Left ventricle myocardium inferior (tissue), 1 donor: Measurements from ENCODE around the gene DNAJB12. TPM values are rescaled to one million over a fixed set of nuclear protein-coding genes. Genes with fewer than 3 reads are reported as not detected.

Source experiments
- DNase-seq: peaks from one replicate; pipeline ENCODE4 v3.0.0-alpha.2; 2020
- H3K27ac ChIP-seq: fragments of 200-600 bp; replicated peaks from 2 replicates; pipeline ENCODE4 v1.8.0; 2021
- H3K27me3 ChIP-seq: fragments of 200-600 bp; 2 replicates; pipeline ENCODE4 v1.8.0; 2021; ENCODE audit warnings: low read depth
- H3K36me3 ChIP-seq: fragments of 200-600 bp; 2 replicates; pipeline ENCODE4 v1.8.0; 2021
- H3K4me1 ChIP-seq: fragments of 200-600 bp; 2 replicates; pipeline ENCODE4 v1.8.0; 2021
- H3K4me3 ChIP-seq: fragments of 200-600 bp; 2 replicates; pipeline ENCODE4 v1.8.0; 2021; ENCODE audit warnings: mild to moderate bottlenecking, moderate library complexity
- H3K9me3 ChIP-seq: fragments of 200-600 bp; replicated peaks from 2 replicates; pipeline ENCODE4 v1.8.0; 2021
- intact Hi-C: fragments of 100-400 bp; cut with micrococcal nuclease; formaldehyde crosslinking; loops from one replicate; pipeline ENCODE4 v1.11.0; 2022
- total RNA-seq: library from RNA; stranded (reverse); fragmentation: NEBNext Ultra II Directional; extraction: Animal tissue kit (Norgen Biotek cat#: 25700); gene quantifications from one replicate; pipeline ENCODE4 v1.2.1, GENCODE V29; 2021
- TF ChIP-seq, protein P1 (sequence below): fragments of 200-600 bp; IDR thresholded peaks from 2 replicates; pipeline ENCODE4 v1.8.0; 2021; ENCODE audit warnings: antibody characterized with exemption, mild to moderate bottlenecking, borderline replicate concordance
- donor health status: DM: no; HTN: yes; CAD: no; lungs with severe emphysema.

Gene DNAJB12
- total RNA-seq, 1 donor from 2014 or later = 25.6 TPM

- peak; percentile 21 for DNase-seq
- H3K4me1 ChIP-seq = peaks cover 91% of the 10 kb centered on the region
- H3K36me3 ChIP-seq = peaks cover 15% of the 10 kb centered on the region
- no peaks in the 10 kb centered on the region for H3K9me3 ChIP-seq
- H3K27ac ChIP-seq = peak overlapping the region; percentile 95
- no peak overlapping the region for H3K4me3 ChIP-seq
- TF ChIP-seq, protein P1, sequence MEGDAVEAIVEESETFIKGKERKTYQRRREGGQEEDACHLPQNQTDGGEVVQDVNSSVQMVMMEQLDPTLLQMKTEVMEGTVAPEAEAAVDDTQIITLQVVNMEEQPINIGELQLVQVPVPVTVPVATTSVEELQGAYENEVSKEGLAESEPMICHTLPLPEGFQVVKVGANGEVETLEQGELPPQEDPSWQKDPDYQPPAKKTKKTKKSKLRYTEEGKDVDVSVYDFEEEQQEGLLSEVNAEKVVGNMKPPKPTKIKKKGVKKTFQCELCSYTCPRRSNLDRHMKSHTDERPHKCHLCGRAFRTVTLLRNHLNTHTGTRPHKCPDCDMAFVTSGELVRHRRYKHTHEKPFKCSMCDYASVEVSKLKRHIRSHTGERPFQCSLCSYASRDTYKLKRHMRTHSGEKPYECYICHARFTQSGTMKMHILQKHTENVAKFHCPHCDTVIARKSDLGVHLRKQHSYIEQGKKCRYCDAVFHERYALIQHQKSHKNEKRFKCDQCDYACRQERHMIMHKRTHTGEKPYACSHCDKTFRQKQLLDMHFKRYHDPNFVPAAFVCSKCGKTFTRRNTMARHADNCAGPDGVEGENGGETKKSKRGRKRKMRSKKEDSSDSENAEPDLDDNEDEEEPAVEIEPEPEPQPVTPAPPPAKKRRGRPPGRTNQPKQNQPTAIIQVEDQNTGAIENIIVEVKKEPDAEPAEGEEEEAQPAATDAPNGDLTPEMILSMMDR = no peak
- H3K27me3 ChIP-seq = no peaks in the 10 kb centered on the region
- intact Hi-C loops = loop anchor here (10.0 kb wide), 2 partner anchors 89 to 209 kb away; no protein-coding TSS in a partner anchor
Observed at GRCh38 chr10:72333112-72334015, 21.4 kb downstream of the DNAJB12 start.

DNA sequence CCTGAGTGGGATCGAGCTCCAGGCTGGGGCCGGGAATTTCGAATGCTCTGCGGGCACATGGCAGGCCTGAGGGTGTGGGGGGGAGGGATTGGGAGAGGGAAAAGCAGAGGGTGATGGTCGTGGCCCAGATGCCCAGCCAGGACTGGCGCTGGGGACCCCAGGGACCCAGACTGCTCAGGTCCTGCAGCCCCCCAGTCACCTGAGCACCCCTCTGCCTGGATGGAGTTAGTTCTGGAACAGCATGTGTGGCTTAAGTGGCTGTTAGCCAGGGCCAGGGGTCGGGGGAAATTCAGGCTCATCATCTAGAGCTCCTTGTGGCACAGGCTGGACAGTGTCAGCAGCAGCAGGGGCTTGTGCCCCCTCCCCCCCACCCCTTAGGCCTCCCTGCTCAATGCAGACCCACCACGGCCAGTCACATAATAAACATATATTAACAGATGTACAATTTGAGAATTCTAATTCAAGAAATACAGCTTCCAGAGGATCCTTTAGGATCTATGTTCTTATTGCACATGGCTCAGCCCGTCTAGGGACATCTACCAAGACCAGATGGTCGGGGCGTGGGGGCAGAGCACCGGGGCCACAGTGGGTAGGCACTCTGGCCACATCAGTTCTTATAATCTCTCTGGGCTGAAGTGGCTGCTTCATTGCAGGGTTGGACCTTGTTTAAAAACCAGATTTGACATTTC is 22.2 kb downstream of the DNAJB12 start:
- Histone ChIP-seq H3K9me3 (no peaks in the 10 kb centered on the region), H3K4me1 (peaks cover 98% of the 10 kb centered on the region), H3K27me3 (no peaks in the 10 kb centered on the region), H3K36me3 (peaks cover 7% of the 10 kb centered on the region), H3K4me3 (peak overlapping the region; percentile 17), H3K27ac (peak overlapping the region; percentile 95)
- intact Hi-C loops = loop anchor here (10.0 kb wide), 2 partner anchors 88 to 208 kb away; no protein-coding TSS in a partner anchor
- no peak for DNase-seq
- TF ChIP-seq, protein P1 = no peak

- Histone ChIP-seq H3K4me1 (peaks cover 98% of the 10 kb centered on the region), H3K36me3 (peaks cover 3% of the 10 kb centered on the region), H3K27me3 (no peaks in the 10 kb centered on the region), H3K27ac (peak overlapping the region; percentile 95), H3K4me3 (peak overlapping the region; percentile 17), H3K9me3 (no peaks in the 10 kb centered on the region)
- DNase-seq = peak; percentile 81
- intact Hi-C loops = loop anchor here (10.0 kb wide), 2 partner anchors 87 to 207 kb away; no protein-coding TSS in a partner anchor
- TF ChIP-seq, protein P1 = peak; percentile 53
Observed at GRCh38 chr10:72331575-72332422, 22.9 kb downstream of the DNAJB12 start.

DNA sequence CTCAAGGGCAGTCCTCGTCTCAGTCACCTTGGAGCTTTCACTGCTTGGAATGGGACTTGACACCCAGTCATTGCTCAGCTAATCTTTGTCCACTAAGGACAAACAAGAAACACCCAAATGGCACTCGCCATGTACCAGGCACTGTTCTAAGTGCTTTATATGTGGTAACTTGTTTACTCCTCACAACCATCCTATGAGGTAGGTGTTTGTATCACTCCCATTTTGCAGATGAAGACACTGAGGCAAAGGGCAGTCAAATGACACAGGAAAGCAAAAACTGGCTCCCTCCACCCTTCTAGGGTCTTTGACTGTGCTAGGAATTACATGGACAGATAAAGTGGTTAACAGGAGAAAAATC is 24.7 kb downstream of the DNAJB12 start:
- intact Hi-C loops = loop anchor here (10.0 kb wide), 2 partner anchors 85 to 205 kb away; no protein-coding TSS in a partner anchor
- no peak for DNase-seq
- TF ChIP-seq, protein P1 = no peak
- Histone ChIP-seq H3K36me3 (peaks cover 3% of the 10 kb centered on the region), H3K27me3 (no peaks in the 10 kb centered on the region), H3K27ac (peak overlapping the region; percentile 91), H3K9me3 (no peaks in the 10 kb centered on the region), H3K4me1 (peaks cover 94% of the 10 kb centered on the region), H3K4me3 (no peak overlapping the region)
